GM23338 (cell line): ENCODE measurements around the gene COL4A1. TPM values are rescaled to one million over a fixed set of nuclear protein-coding genes. Genes with fewer than 3 reads are reported as not detected.

Source experiments
- ATAC-seq: fragments of 200-7000 bp; cut with Tn5 transposase; 3 replicates; pipeline ENCODE4 v1.9.1; 2020
- DNase-seq: peaks from one replicate; pipeline ENCODE4 v3.0.0-alpha.2; 2015; ENCODE audit warnings: low spot score
- H2AFZ ChIP-seq: fragments of 200-600 bp; sonication (generic); 2 replicates; pipeline ENCODE4 v1.8.0; 2016; ENCODE audit warnings: antibody characterized with exemption, mild to moderate bottlenecking, moderate library complexity
- H3F3A ChIP-seq: fragments of 200-600 bp; sonication (generic); replicated peaks from 2 replicates; pipeline ENCODE4 v1.8.0; 2017; ENCODE audit warnings: antibody characterized with exemption, mixed run types, low read depth
- H3K27ac ChIP-seq: fragments of 200-600 bp; sonication (generic); 2 replicates; pipeline ENCODE4 v1.6.1; 2016; ENCODE audit warnings: low read depth
- H3K27me3 ChIP-seq: fragments of 200-600 bp; sonication (generic); 2 replicates; pipeline ENCODE4 v1.8.0; 2016; ENCODE audit warnings: mild to moderate bottlenecking, mixed run types, moderate library complexity; ENCODE audit not compliant: insufficient read depth
- H3K36me3 ChIP-seq: fragments of 200-600 bp; sonication (generic); 2 replicates; pipeline ENCODE4 v1.8.0; 2016; ENCODE audit warnings: mild to moderate bottlenecking; ENCODE audit not compliant: insufficient read depth
- H3K4me1 ChIP-seq: fragments of 200-600 bp; sonication (generic); 2 replicates; pipeline ENCODE4 v1.8.0; 2016; ENCODE audit warnings: mild to moderate bottlenecking, moderate library complexity; ENCODE audit not compliant: insufficient read depth
- H3K4me2 ChIP-seq: fragments of 200-600 bp; sonication (generic); 2 replicates; pipeline ENCODE4 v1.7.1; 2017; ENCODE audit warnings: mixed run types
- H3K4me3 ChIP-seq: fragments of 200-600 bp; sonication (generic); 2 replicates; pipeline ENCODE4 v1.6.1; 2016; ENCODE audit warnings: mixed run types
- H3K79me2 ChIP-seq: fragments of 200-600 bp; sonication (generic); replicated peaks from 2 replicates; pipeline ENCODE4 v1.8.0; 2017; ENCODE audit warnings: mild to moderate bottlenecking; ENCODE audit not compliant: insufficient read depth
- H3K9me2 ChIP-seq: fragments of 200-600 bp; sonication (generic); 2 replicates; pipeline ENCODE4 v1.8.0; 2017; ENCODE audit not compliant: insufficient read depth
- H4K20me1 ChIP-seq: fragments of 200-600 bp; sonication (generic); replicated peaks from 2 replicates; pipeline ENCODE4 v1.8.0; 2017; ENCODE audit warnings: mild to moderate bottlenecking; ENCODE audit not compliant: insufficient read depth
- H3K27ac Mint-ChIP-seq: 2 replicates; pipeline ENCODE4 v1.8.0; 2020; ENCODE audit warnings: inconsistent platforms, mild to moderate bottlenecking, moderate library complexity, mixed read lengths
- H3K27me3 Mint-ChIP-seq: 3 replicates; pipeline ENCODE4 v1.8.0; 2022; ENCODE audit warnings: low read depth, mild to moderate bottlenecking, moderate library complexity, mixed read lengths, inconsistent platforms; ENCODE audit not compliant: insufficient read depth, poor library complexity
- H3K36me3 Mint-ChIP-seq: 3 replicates; pipeline ENCODE4 v1.8.0; 2021; ENCODE audit warnings: low read depth, mild to moderate bottlenecking, inconsistent platforms, moderate library complexity, mixed read lengths
- H3K4me1 Mint-ChIP-seq: 3 replicates; pipeline ENCODE4 v1.8.0; 2020; ENCODE audit warnings: mild to moderate bottlenecking, inconsistent platforms, mixed read lengths
- H3K4me3 Mint-ChIP-seq: 3 replicates; pipeline ENCODE4 v1.8.0; 2021; ENCODE audit warnings: moderate library complexity, mild to moderate bottlenecking, inconsistent platforms, mixed read lengths
- H3K9me3 Mint-ChIP-seq: 3 replicates; pipeline ENCODE4 v1.8.0; 2020; ENCODE audit warnings: moderate library complexity, mild to moderate bottlenecking, inconsistent platforms, mixed read lengths
- CREB1 ChIP-seq: fragments of 250-450 bp; sonication (Bioruptor Pico); IDR thresholded peaks from 2 replicates; pipeline ENCODE4 v1.5.0; 2020; ENCODE audit warnings: low read depth, mild to moderate bottlenecking, moderate library complexity
- EZH2 ChIP-seq: fragments of 200-600 bp; sonication (generic); IDR thresholded peaks from one replicate; pipeline ENCODE4 v1.8.0; 2017; ENCODE audit warnings: antibody characterized with exemption, mild to moderate bottlenecking, low read depth; ENCODE audit not compliant: unreplicated experiment
- JUNB ChIP-seq: IDR thresholded peaks from one replicate; pipeline ENCODE4 v1.6.1; 2016; ENCODE audit warnings: antibody characterized with exemption; ENCODE audit not compliant: unreplicated experiment
- POLR2AphosphoS5 ChIP-seq: IDR thresholded peaks from 2 replicates; pipeline ENCODE4 v1.6.1; 2016; ENCODE audit warnings: antibody characterized with exemption, low read depth
- STAT1 ChIP-seq: IDR thresholded peaks from one replicate; pipeline ENCODE4 v1.6.1; 2016; ENCODE audit warnings: antibody characterized with exemption; ENCODE audit not compliant: unreplicated experiment
- ZNF331 ChIP-seq: fragments of 250-450 bp; sonication (Bioruptor Pico); IDR thresholded peaks from 2 replicates; pipeline ENCODE4 v1.5.0; 2020; ENCODE audit warnings: low read depth, mild to moderate bottlenecking, moderate library complexity
- polyA plus RNA-seq: library from polyadenylated mRNA; unstranded; fragments of >200 nt; fragmentation: Nextera tagmentation; extraction: Ambion mirVana; gene quantifications from 2 replicates; pipeline ENCODE4 v1.2.1, GENCODE V29; 2016
- total RNA-seq: library from RNA; depleted of rRNA; stranded (reverse); fragments of >200 nt; shearing (Covaris generic); gene quantifications from 2 replicates; pipeline ENCODE4 v1.2.3, GENCODE V29; 2014
- TF ChIP-seq, protein P1 (sequence below): fragments of 250-450 bp; sonication (Bioruptor Pico); IDR thresholded peaks from 2 replicates; pipeline ENCODE4 v1.5.0; 2020; ENCODE audit warnings: mild to moderate bottlenecking, moderate library complexity
- TF ChIP-seq, protein P2 (sequence below): IDR thresholded peaks from 2 replicates; pipeline ENCODE4 v1.6.1; 2016; ENCODE audit warnings: antibody characterized with exemption

Gene COL4A1
- total and polyA plus RNA-seq, 2 experiments from 2014 or later: 39.1 to 110 TPM

- TF ChIP-seq, protein P1, sequence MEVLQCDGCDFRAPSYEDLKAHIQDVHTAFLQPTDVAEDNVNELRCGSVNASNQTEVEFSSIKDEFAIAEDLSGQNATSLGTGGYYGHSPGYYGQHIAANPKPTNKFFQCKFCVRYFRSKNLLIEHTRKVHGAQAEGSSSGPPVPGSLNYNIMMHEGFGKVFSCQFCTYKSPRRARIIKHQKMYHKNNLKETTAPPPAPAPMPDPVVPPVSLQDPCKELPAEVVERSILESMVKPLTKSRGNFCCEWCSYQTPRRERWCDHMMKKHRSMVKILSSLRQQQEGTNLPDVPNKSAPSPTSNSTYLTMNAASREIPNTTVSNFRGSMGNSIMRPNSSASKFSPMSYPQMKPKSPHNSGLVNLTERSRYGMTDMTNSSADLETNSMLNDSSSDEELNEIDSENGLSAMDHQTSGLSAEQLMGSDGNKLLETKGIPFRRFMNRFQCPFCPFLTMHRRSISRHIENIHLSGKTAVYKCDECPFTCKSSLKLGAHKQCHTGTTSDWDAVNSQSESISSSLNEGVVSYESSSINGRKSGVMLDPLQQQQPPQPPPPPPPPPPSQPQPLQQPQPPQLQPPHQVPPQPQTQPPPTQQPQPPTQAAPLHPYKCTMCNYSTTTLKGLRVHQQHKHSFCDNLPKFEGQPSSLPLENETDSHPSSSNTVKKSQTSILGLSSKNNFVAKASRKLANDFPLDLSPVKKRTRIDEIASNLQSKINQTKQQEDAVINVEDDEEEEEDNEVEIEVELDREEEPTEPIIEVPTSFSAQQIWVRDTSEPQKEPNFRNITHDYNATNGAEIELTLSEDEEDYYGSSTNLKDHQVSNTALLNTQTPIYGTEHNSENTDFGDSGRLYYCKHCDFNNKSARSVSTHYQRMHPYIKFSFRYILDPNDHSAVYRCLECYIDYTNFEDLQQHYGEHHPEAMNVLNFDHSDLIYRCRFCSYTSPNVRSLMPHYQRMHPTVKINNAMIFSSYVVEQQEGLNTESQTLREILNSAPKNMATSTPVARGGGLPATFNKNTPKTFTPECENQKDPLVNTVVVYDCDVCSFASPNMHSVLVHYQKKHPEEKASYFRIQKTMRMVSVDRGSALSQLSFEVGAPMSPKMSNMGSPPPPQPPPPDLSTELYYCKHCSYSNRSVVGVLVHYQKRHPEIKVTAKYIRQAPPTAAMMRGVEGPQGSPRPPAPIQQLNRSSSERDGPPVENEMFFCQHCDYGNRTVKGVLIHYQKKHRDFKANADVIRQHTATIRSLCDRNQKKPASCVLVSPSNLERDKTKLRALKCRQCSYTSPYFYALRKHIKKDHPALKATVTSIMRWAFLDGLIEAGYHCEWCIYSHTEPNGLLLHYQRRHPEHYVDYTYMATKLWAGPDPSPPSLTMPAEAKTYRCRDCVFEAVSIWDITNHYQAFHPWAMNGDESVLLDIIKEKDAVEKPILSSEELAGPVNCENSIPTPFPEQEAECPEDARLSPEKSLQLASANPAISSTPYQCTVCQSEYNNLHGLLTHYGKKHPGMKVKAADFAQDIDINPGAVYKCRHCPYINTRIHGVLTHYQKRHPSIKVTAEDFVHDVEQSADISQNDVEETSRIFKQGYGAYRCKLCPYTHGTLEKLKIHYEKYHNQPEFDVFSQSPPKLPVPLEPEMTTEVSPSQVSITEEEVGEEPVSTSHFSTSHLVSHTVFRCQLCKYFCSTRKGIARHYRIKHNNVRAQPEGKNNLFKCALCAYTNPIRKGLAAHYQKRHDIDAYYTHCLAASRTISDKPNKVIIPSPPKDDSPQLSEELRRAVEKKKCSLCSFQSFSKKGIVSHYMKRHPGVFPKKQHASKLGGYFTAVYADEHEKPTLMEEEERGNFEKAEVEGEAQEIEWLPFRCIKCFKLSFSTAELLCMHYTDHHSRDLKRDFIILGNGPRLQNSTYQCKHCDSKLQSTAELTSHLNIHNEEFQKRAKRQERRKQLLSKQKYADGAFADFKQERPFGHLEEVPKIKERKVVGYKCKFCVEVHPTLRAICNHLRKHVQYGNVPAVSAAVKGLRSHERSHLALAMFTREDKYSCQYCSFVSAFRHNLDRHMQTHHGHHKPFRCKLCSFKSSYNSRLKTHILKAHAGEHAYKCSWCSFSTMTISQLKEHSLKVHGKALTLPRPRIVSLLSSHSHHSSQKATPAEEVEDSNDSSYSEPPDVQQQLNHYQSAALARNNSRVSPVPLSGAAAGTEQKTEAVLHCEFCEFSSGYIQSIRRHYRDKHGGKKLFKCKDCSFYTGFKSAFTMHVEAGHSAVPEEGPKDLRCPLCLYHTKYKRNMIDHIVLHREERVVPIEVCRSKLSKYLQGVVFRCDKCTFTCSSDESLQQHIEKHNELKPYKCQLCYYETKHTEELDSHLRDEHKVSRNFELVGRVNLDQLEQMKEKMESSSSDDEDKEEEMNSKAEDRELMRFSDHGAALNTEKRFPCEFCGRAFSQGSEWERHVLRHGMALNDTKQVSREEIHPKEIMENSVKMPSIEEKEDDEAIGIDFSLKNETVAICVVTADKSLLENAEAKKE: no peak
- TF ChIP-seq CREB1 (CRISPR knock-in tag): no peak
Observed at GRCh38 chr13:110248449-110249143, 58.4 kb downstream of the COL4A1 start (continued).

DNA sequence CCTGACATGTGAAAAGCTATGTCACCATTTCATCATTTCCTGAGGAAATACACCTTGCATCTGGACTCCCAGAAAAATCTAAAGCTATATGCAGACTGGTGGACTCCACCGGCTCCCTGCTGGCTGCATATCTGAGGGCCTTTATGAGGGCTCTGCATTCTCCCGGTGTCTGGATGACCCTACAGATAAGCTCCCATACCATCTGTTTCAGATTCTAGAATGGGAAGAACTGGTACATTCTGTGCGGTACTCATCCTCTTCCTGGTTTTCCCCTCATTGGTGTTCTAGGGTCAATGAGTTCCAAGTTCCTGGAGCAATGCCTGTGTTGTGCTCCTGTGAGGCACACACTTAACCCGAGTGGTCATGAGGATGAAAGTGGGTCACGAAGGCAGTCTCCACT, 60.4 kb downstream of the COL4A1 start:
- DNase-seq (no peak), ATAC-seq (no peak)
- no peaks in the 10 kb centered on the region for H3K27me3 ChIP-seq
- Mint-ChIP-seq H3K9me3 (no peaks in the 10 kb centered on the region), H3K36me3 (no peaks in the 10 kb centered on the region; the same call in 2 of the 3 replicates), H3K27ac (peak overlapping the region; percentile 49; the same call in 1 of the 2 replicates), H3K4me3 (no peak overlapping the region), H3K27me3 (peaks cover 3% of the 10 kb centered on the region), H3K4me1 (peaks cover 33% of the 10 kb centered on the region)
- peaks cover 24% of the 10 kb centered on the region for H3K4me1 ChIP-seq
- H2AFZ ChIP-seq: no peak overlapping the region
- H3K27ac ChIP-seq: no peak overlapping the region
- H3K36me3 ChIP-seq: no peaks in the 10 kb centered on the region
- no peak overlapping the region for H3K4me2 ChIP-seq
- H3K4me3 ChIP-seq: no peak overlapping the region
- no peaks in the 10 kb centered on the region for H3K9me2 ChIP-seq
- 0 out of 2 replicates have a peak, but pooled peaks cover 2% of the 10 kb centered on the region for H3F3A ChIP-seq
- H3K79me2 ChIP-seq: no peaks in the 10 kb centered on the region; the same call in 1 of the 2 replicates
- H4K20me1 ChIP-seq: no peaks in the 10 kb centered on the region; the same call in 1 of the 2 replicates
- TF ChIP-seq, protein P2, sequence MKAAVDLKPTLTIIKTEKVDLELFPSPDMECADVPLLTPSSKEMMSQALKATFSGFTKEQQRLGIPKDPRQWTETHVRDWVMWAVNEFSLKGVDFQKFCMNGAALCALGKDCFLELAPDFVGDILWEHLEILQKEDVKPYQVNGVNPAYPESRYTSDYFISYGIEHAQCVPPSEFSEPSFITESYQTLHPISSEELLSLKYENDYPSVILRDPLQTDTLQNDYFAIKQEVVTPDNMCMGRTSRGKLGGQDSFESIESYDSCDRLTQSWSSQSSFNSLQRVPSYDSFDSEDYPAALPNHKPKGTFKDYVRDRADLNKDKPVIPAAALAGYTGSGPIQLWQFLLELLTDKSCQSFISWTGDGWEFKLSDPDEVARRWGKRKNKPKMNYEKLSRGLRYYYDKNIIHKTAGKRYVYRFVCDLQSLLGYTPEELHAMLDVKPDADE: no peak
- TF ChIP-seq EZH2 (no peak), POLR2AphosphoS5 (no peak), STAT1 (no peak), ZNF331 (CRISPR knock-in tag) (no peak), CREB1 (CRISPR knock-in tag) (no peak), JUNB (no peak)
- TF ChIP-seq, protein P1: no peak
